Lower lobe of right lung (tissue), 2 donors: ENCODE data around the gene CR1. TPM values are rescaled to one million over a fixed set of nuclear protein-coding genes. Genes with fewer than 3 reads are reported as not detected.

Source experiments
- ATAC-seq, 2 donors: fragments of 200-7000 bp; cut with Tn5 transposase; one replicate each; pipeline ENCODE4 v1.9.1; 2020 to 2022; ENCODE audit warnings: mild to moderate bottlenecking in 2 of 2, moderate library complexity in 2 of 2
- DNase-seq: peaks from one replicate; pipeline ENCODE4 v3.0.0-alpha.2; 2020
- H3K27ac ChIP-seq: fragments of 200-600 bp; one replicate; pipeline ENCODE4 v1.8.0; 2022
- H3K27me3 ChIP-seq: fragments of 200-600 bp; one replicate; pipeline ENCODE4 v1.8.0; 2022; ENCODE audit warnings: low read depth
- H3K36me3 ChIP-seq: fragments of 200-600 bp; one replicate; pipeline ENCODE4 v1.8.0; 2022; ENCODE audit warnings: mild to moderate bottlenecking
- H3K4me1 ChIP-seq: fragments of 200-600 bp; one replicate; pipeline ENCODE4 v1.8.0; 2022
- H3K4me3 ChIP-seq: fragments of 200-600 bp; one replicate; pipeline ENCODE4 v1.8.0; 2022; ENCODE audit warnings: mild to moderate bottlenecking
- H3K9me3 ChIP-seq: fragments of 200-600 bp; one replicate; pipeline ENCODE4 v1.8.0; 2022
- intact Hi-C: fragments of 100-400 bp; cut with DNase I; formaldehyde crosslinking; loops from one replicate; pipeline ENCODE4 v1.11.0; 2022
- total RNA-seq: library from RNA; stranded (reverse); fragmentation: NEBNext Ultra II Directional; extraction: Animal tissue kit (Norgen Biotek cat#: 25700); gene quantifications from one replicate; pipeline ENCODE4 v1.2.1, GENCODE V29; 2021
- TF ChIP-seq, protein P1 (sequence below): fragments of 200-600 bp; IDR thresholded peaks from one replicate; pipeline ENCODE4 v1.8.0; 2022; ENCODE audit warnings: antibody characterized with exemption, mild to moderate bottlenecking
- donor health status: DM: no; HTN: yes; CAD: no; lungs with severe emphysema.

CR1 gene
- total RNA-seq, 1 donor from 2014 or later = 21.5 TPM

DNA sequence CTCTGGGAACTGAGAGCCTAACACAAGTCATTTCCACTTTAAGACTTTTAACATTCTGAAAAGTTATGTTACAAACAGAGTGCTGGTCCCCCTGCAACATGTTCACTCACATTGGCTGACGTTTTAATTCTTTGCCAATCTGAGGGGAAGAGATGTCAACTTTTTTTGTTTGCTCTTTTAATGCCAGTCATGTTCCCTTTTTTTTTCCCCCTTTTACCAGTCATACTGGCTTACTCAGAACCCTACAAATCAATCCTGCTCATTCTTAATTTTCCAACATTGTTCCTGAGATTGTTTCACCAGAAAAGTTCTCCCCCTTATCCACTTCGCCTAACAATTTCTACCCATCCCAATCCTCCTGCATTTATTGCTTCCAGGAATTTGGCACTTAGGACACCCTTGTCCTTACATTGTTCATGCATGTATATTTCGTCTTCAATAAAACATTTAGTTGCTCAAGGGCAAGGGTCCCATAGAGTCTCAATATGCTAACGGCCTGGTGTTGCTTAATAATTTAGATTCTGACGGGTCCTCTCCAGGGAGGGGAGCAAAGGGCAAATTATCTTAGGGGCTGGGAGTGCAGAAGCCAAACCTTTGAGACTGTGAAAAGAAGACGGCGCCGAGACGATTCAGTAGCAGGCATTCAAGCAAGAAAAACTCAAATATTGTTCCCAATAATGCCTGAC is 148.4 kb downstream of the CR1 start:
- Histone ChIP-seq H3K36me3 (no peaks in the 10 kb centered on the region), H3K4me1 (peaks cover 7% of the 10 kb centered on the region), H3K27ac (no peak overlapping the region), H3K4me3 (peak overlapping the region; percentile 67), H3K9me3 (no peaks in the 10 kb centered on the region), H3K27me3 (no peaks in the 10 kb centered on the region)
- TF ChIP-seq, protein P1, sequence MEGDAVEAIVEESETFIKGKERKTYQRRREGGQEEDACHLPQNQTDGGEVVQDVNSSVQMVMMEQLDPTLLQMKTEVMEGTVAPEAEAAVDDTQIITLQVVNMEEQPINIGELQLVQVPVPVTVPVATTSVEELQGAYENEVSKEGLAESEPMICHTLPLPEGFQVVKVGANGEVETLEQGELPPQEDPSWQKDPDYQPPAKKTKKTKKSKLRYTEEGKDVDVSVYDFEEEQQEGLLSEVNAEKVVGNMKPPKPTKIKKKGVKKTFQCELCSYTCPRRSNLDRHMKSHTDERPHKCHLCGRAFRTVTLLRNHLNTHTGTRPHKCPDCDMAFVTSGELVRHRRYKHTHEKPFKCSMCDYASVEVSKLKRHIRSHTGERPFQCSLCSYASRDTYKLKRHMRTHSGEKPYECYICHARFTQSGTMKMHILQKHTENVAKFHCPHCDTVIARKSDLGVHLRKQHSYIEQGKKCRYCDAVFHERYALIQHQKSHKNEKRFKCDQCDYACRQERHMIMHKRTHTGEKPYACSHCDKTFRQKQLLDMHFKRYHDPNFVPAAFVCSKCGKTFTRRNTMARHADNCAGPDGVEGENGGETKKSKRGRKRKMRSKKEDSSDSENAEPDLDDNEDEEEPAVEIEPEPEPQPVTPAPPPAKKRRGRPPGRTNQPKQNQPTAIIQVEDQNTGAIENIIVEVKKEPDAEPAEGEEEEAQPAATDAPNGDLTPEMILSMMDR = no peak
- ATAC-seq (no peak), DNase-seq (no peak)
- intact Hi-C loops = no loop called here

DNA sequence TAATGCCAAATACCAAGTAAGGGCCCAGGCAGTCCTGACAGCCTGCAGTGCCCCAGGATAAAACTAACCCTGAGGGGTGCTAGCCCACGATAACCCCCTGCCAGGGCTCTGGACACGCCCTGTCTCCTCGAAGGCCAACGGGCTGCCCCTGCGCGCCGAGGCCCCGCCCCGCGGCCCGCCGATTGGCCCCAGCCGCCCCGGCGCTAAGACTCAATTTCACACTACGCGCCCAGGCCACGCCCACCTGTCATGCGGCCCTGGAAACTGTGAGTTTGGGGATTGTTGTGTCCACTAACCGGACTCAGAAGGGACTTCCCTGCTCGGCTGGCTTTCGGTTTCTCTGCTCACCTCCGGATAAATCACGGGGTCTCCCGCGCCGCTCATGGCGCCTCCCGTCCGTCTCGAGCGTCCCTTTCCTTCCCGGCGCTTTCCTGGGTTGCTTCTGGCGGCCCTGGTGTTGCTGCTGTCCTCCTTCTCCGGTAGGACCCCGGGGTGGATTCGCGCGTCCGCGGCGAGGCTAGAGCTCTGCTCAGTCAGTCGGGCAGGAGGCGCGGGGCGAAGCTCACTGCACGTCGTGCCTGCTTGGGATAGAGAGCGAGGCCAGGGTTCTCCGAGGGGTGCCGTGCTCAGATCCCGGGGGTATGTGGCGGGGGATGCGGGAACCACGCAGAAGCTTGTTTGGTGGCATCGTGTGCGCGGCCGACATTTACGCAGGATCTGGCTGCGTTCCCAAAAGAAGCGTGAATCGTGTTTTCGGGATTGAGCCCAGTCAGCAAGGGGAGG is 149.1 kb downstream of the CR1 start, which contains the start of gene CR1L:
Gene CR1L, plus strand, starts transcription at position 282 of the 783 bp plus-strand sequence. Its CDS starts 101 bp downstream, at position 383.
- peak within 1 kb of the TSS; percentile 67 for H3K4me3 ChIP-seq
- intact Hi-C loops = no loop called here
- H3K4me1 ChIP-seq = peaks cover 7% of the 10 kb centered on the region
- no peaks in the 10 kb centered on the region for H3K9me3 ChIP-seq
- peak; percentile 97 to 99 for ATAC-seq
- DNase-seq = peak; percentile 88
- TF ChIP-seq, protein P1 = no peak
- H3K27me3 ChIP-seq = no peaks in the 10 kb centered on the region
- H3K27ac ChIP-seq = no peak within 1 kb of the TSS
- H3K36me3 ChIP-seq = no peaks in the 10 kb centered on the region

DNA sequence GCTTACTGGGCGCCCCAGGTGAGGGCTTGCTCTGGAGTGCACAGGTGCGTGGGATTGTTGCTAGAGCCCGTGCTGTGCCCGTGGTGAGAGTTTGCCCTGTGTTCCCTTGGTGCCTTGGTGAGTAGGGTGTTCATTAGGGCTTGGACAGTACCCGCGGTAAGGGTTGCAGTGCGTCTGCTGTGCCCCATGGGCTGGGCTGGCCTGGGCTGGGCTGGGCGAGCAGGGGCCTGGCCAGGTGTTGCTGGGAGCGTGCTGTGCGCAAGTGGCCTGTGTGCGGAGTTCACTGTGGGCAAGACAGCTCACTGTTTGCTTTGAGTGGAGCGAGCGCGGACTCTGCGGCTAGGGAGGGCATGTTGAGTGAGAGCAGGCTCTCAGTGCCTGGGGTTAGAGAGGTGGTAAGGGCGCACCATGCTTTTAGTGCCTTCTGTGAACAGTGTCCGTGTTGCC is 149.7 kb downstream of the CR1 start:
- H3K9me3 ChIP-seq = no peaks in the 10 kb centered on the region
- TF ChIP-seq, protein P1 = no peak
- no peaks in the 10 kb centered on the region for H3K27me3 ChIP-seq
- DNase-seq = no peak
- peaks cover 7% of the 10 kb centered on the region for H3K4me1 ChIP-seq
- peak overlapping the region; percentile 67 for H3K4me3 ChIP-seq
- peak; percentile 30 to 42 for ATAC-seq
- no peaks in the 10 kb centered on the region for H3K36me3 ChIP-seq
- intact Hi-C loops = no loop called here
- no peak overlapping the region for H3K27ac ChIP-seq

DNA sequence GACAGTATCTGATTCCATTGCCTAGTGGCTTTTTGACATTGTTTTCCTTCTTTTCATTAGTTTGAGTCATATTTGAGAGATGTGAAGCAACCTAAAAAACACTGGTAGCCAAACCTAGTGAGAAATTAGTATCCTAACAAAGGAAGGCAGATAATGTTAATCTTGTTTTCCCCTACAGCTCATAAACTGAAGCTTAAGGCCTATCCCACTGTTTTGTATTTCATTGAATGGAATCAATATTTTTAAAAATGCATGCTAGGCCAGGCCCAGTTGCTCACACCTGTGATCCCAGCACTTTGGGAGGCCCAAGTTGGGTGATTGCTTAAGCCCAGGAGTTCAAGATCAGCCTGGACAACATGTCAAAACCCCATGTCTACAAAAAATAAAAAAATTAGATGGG is 150.2 kb downstream of the CR1 start:
- H3K27ac ChIP-seq = no peak overlapping the region
- H3K4me1 ChIP-seq = peaks cover 7% of the 10 kb centered on the region
- H3K27me3 ChIP-seq = no peaks in the 10 kb centered on the region
- no peaks in the 10 kb centered on the region for H3K36me3 ChIP-seq
- intact Hi-C loops = no loop called here
- DNase-seq (no peak), ATAC-seq (no peak)
- TF ChIP-seq, protein P1 = no peak
- no peaks in the 10 kb centered on the region for H3K9me3 ChIP-seq
- H3K4me3 ChIP-seq = no peak overlapping the region

DNA sequence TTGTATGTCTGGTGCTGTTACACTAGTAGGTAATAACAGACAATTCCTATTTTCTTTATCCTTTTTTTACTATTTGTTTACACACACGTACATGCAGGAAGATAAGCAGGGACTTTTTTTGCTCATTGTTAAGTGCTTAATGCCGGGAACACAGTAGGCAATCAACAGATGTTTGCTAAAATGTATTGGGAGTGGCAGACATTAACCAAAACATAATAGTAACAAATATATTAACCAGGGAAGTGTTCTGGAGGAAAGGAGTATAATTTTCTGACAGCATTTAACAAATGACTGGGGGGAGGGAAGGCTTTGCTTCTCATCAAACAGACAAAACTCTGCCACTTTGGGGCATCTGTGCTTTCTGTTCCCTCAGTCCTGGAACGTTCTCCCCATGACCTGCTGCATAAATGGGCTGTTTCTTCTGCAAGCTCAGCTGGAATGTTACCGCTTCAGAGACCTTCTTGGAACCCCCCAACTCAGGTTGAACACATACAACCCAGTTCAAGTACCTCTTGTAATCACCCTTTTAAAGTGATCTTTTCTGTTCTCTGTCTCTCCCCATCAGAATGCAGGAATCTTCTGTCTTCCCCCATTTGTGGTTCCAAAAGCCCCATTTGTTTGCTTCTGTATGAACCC is 151.1 kb downstream of the CR1 start:
- H3K4me1 ChIP-seq = peaks cover 7% of the 10 kb centered on the region
- ATAC-seq (no peak), DNase-seq (no peak)
- H3K27me3 ChIP-seq = no peaks in the 10 kb centered on the region
- H3K4me3 ChIP-seq = no peak overlapping the region
- H3K9me3 ChIP-seq = no peaks in the 10 kb centered on the region
- no peak overlapping the region for H3K27ac ChIP-seq
- TF ChIP-seq, protein P1 = no peak
- no peaks in the 10 kb centered on the region for H3K36me3 ChIP-seq
- intact Hi-C loops = no loop called here
